GM12878 (cell line): ENCODE data around the gene OPCML. TPM values are rescaled to one million over a fixed set of nuclear protein-coding genes. Genes with fewer than 3 reads are reported as not detected.

ENCODE experiments used
- CBX3 ChIP-seq: fragments of 200-600 bp; sonication (generic); IDR thresholded peaks from 2 replicates; pipeline ENCODE4 v1.6.1; 2016; ENCODE audit warnings: low read depth, borderline replicate concordance
- DPF2 ChIP-seq: fragments of 450-650 bp; IDR thresholded peaks from 2 replicates; pipeline ENCODE4 v1.6.1; 2017; ENCODE audit warnings: mild to moderate bottlenecking
- EZH2 ChIP-seq: IDR thresholded peaks from 2 replicates; pipeline ENCODE4 v1.6.1; 2012; ENCODE audit warnings: low read depth, mild to moderate bottlenecking, control low read depth, inconsistent platforms, low read length, borderline replicate concordance; ENCODE audit not compliant: control insufficient read depth
- NBN ChIP-seq: fragments of 450-650 bp; IDR thresholded peaks from 2 replicates; pipeline ENCODE4 v1.6.1; 2016
- NFYB ChIP-seq: IDR thresholded peaks from 2 replicates; pipeline ENCODE4 v1.6.1; 2011; ENCODE audit warnings: low read depth, mild to moderate bottlenecking, low read length, improper control_type of control experiment, moderate library complexity; ENCODE audit not compliant: insufficient read depth
- POLR2AphosphoS2 ChIP-seq: IDR thresholded peaks from 2 replicates; pipeline ENCODE4 v1.6.1; 2011; ENCODE audit warnings: low read depth, mild to moderate bottlenecking, low read length, improper control_type of control experiment, moderate library complexity
- RCOR1 ChIP-seq: conservative IDR thresholded peaks from 2 replicates; pipeline ENCODE4 v1.6.1; 2012; ENCODE audit warnings: low read depth, low read length, improper control_type of control experiment
- RFX5 ChIP-seq: IDR thresholded peaks from 2 replicates; pipeline ENCODE4 v1.6.1; 2011; ENCODE audit warnings: low read depth, low read length, improper control_type of control experiment
- STAT1 ChIP-seq: fragments of 450-650 bp; conservative IDR thresholded peaks from 2 replicates; pipeline ENCODE4 v1.6.1; 2014; ENCODE audit warnings: antibody characterized with exemption, mild to moderate bottlenecking
- SUPT20H ChIP-seq: IDR thresholded peaks from 2 replicates; pipeline ENCODE4 v1.6.1; 2011; ENCODE audit warnings: low read depth, mild to moderate bottlenecking, low read length, moderate library complexity, borderline replicate concordance; ENCODE audit not compliant: control insufficient read depth
- YY1 ChIP-seq: IDR thresholded peaks from 2 replicates; pipeline ENCODE4 v1.6.1; 2011; ENCODE audit warnings: low read depth, mild to moderate bottlenecking, low read length
- polyA plus RNA-seq, 11 experiments: library from polyadenylated mRNA; depleted of rRNA in 4 of 11; unstranded in 6 of 11; stranded (reverse) in 5 of 11; fragments of >200 nt; fragmentation: Nextera tagmentation in 4 of 11; fragmentation: Illumina TruSeq in 1 of 11; extraction: Ambion mirVana in 4 of 11; extraction: Trizol in 1 of 11; gene quantifications; 1 replicate in 1 of 11; 2 replicates in 10 of 11; pipeline versions ENCODE4 v1.2.1 to v1.2.3, GENCODE V29; 2011 to 2016; ENCODE audit warnings: inconsistent platforms in 2 of 11, missing spikeins in 2 of 11, low read depth in 1 of 11
- total RNA-seq, 4 experiments: library from RNA; depleted of rRNA in 3 of 4; stranded (reverse); fragments of >200 nt in 3 of 4; fragmentation: Illumina TruSeq in 1 of 4; extraction: Trizol in 1 of 4; gene quantifications; 2 replicates each; pipeline versions ENCODE4 v1.2.1 to v1.2.3, GENCODE V29; 2013 to 2021
- TF ChIP-seq, protein P1 (sequence below): IDR thresholded peaks from 2 replicates; pipeline ENCODE4 v1.6.1; 2012; ENCODE audit warnings: improper control_type of control experiment, low read depth, low read length; ENCODE audit not compliant: insufficient replicate concordance

The OPCML gene
- total and polyA plus RNA-seq, 10 of the 15 experiments (the other 5 are each of a cell fraction or from before 2014, with no cell fraction given), result 0.84 TPM; not detected in 9

DNA sequence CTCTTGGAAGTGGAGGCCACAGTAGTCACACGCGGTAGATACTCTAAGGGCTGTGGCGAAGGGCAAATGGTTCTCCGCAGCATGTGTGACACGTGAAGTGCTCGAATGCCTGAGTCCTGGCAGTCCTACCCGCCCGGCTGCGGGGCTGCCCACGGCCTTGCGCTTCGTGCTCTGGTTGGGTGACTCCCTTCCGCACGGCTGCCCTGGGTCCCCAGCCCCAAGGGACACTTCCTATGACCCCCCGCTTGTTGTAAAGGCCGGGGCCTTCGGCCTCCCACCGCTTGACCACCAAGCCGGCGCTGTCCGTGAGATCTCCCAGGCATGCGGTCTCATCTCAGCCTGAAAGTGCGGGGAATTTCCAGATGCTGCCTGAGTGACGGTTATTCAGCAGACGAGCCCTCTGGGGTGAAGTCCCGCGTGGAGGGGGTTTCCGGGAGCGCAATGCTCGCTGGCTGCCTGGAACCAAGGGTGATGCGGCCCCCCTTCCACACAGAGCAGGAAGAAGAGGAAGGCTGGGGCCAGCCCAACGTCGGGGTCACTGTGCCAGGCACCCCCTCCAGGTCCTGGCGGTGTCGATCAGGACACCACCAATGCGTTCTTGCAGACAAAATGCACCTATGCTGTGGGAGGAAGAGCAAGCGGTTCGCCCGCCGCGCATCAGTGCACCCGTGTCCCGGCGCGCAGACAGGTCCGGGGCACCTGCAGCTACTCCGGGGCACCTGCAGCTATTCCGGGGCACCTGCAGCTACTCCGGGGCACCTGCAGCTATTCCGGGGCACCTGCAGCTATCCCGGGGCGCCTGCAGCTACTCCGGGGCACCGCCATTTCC, 171.2 kb downstream of the OPCML start (continued):
- TF ChIP-seq, protein P1, sequence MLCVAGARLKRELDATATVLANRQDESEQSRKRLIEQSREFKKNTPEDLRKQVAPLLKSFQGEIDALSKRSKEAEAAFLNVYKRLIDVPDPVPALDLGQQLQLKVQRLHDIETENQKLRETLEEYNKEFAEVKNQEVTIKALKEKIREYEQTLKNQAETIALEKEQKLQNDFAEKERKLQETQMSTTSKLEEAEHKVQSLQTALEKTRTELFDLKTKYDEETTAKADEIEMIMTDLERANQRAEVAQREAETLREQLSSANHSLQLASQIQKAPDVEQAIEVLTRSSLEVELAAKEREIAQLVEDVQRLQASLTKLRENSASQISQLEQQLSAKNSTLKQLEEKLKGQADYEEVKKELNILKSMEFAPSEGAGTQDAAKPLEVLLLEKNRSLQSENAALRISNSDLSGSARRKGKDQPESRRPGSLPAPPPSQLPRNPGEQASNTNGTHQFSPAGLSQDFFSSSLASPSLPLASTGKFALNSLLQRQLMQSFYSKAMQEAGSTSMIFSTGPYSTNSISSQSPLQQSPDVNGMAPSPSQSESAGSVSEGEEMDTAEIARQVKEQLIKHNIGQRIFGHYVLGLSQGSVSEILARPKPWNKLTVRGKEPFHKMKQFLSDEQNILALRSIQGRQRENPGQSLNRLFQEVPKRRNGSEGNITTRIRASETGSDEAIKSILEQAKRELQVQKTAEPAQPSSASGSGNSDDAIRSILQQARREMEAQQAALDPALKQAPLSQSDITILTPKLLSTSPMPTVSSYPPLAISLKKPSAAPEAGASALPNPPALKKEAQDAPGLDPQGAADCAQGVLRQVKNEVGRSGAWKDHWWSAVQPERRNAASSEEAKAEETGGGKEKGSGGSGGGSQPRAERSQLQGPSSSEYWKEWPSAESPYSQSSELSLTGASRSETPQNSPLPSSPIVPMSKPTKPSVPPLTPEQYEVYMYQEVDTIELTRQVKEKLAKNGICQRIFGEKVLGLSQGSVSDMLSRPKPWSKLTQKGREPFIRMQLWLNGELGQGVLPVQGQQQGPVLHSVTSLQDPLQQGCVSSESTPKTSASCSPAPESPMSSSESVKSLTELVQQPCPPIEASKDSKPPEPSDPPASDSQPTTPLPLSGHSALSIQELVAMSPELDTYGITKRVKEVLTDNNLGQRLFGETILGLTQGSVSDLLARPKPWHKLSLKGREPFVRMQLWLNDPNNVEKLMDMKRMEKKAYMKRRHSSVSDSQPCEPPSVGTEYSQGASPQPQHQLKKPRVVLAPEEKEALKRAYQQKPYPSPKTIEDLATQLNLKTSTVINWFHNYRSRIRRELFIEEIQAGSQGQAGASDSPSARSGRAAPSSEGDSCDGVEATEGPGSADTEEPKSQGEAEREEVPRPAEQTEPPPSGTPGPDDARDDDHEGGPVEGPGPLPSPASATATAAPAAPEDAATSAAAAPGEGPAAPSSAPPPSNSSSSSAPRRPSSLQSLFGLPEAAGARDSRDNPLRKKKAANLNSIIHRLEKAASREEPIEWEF, result no peak
- TF ChIP-seq STAT1 (no peak), EZH2 (no peak), RFX5 (no peak), NBN (no peak), POLR2AphosphoS2 (no peak), CBX3 (no peak), NFYB (no peak), DPF2 (peak; percentile 24; the same call in 1 of the 2 replicates), SUPT20H (no peak), RCOR1 (no peak), YY1 (no peak)
